ENCODE results near the gene TMEM187.

- no peak for TF ChIP-seq CTCF (conservative IDR thresholded peaks at IDR 0.05; ENCODE audit: low read length)
- no peak for TF ChIP-seq EZH2phosphoT487 (IDR thresholded peaks at IDR 0.05; ENCODE audit: borderline replicate concordance, low read depth, low read length)
Measured at GRCh38 chrX:154006947-154007346, 34.4 kb downstream of the TMEM187 start.
